Chondrocyte (in vitro differentiated cells): ENCODE results near the gene DIP2C. TPM values are rescaled to one million over a fixed set of nuclear protein-coding genes. Genes with fewer than 3 reads are reported as not detected.
A peak's percentile ranks its signal among the peaks of the same experiment; 100 is the strongest.
"Not testable (repeated sequence)": the region's sequence is repeated elsewhere in the genome, so short reads cannot be mapped to it uniquely, and the experiment has no call there.

ENCODE experiments used
- DNase-seq: peaks from one replicate; pipeline ENCODE4 v3.0.0; 2021; ENCODE audit warnings: mixed read lengths, low spot score
- H3K27ac Mint-ChIP-seq: one replicate; pipeline ENCODE4 v1.8.0; 2021; ENCODE audit warnings: mild to moderate bottlenecking, moderate library complexity, mixed read lengths; ENCODE audit not compliant: unreplicated experiment
- H3K27me3 Mint-ChIP-seq: 2 replicates; pipeline ENCODE4 v1.8.0; 2021; ENCODE audit warnings: low read depth, mixed read lengths
- H3K36me3 Mint-ChIP-seq: 2 replicates; pipeline ENCODE4 v1.8.0; 2021; ENCODE audit warnings: low read depth, mixed read lengths
- H3K4me1 Mint-ChIP-seq: 2 replicates; pipeline ENCODE4 v1.8.0; 2021; ENCODE audit warnings: low read depth, mild to moderate bottlenecking, mixed read lengths
- H3K4me3 Mint-ChIP-seq: one replicate; pipeline ENCODE4 v1.8.0; 2021; ENCODE audit warnings: mild to moderate bottlenecking, moderate library complexity, mixed read lengths; ENCODE audit not compliant: unreplicated experiment
- H3K9me3 Mint-ChIP-seq: 2 replicates; pipeline ENCODE4 v1.8.0; 2021; ENCODE audit warnings: low read depth, mixed read lengths
- total RNA-seq: library from RNA; stranded (reverse); gene quantifications from 3 replicates; pipeline ENCODE4 v1.2.1, GENCODE V29; 2021
- TF ChIP-seq, protein P1 (sequence below): fragments of 200-600 bp; sonication (generic); IDR thresholded peaks from 2 replicates; pipeline ENCODE4 v1.5.0; 2021; ENCODE audit warnings: antibody characterized with exemption, mild to moderate bottlenecking, moderate library complexity

Gene DIP2C
- total RNA-seq, 1 donor from 2014 or later: 47.9 TPM

DNA sequence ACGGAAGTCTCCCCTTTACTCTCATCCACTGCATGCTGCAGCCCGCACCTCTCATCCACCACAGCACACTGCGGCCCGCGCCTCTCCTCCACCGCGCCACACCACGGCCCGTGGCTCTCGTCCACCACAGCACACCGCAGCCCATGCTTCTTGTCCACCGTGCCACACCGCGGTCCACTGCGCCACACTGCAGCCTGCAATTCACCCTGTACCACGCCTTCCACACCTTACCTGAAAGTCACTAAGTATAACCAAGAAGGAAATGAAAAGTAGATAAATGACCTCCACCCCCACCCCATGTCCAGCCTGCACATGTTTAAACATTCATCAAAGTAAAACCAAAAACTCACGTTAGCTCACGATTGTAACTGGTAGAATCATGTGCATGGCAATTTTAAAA is 176.1 kb downstream of the DIP2C start:
- TF ChIP-seq, protein P1, sequence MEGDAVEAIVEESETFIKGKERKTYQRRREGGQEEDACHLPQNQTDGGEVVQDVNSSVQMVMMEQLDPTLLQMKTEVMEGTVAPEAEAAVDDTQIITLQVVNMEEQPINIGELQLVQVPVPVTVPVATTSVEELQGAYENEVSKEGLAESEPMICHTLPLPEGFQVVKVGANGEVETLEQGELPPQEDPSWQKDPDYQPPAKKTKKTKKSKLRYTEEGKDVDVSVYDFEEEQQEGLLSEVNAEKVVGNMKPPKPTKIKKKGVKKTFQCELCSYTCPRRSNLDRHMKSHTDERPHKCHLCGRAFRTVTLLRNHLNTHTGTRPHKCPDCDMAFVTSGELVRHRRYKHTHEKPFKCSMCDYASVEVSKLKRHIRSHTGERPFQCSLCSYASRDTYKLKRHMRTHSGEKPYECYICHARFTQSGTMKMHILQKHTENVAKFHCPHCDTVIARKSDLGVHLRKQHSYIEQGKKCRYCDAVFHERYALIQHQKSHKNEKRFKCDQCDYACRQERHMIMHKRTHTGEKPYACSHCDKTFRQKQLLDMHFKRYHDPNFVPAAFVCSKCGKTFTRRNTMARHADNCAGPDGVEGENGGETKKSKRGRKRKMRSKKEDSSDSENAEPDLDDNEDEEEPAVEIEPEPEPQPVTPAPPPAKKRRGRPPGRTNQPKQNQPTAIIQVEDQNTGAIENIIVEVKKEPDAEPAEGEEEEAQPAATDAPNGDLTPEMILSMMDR: no peak
- no peaks in the 10 kb centered on the region for H3K9me3 Mint-ChIP-seq
- no peak overlapping the region for H3K27ac Mint-ChIP-seq
- H3K4me1 Mint-ChIP-seq: peaks cover 25% of the 10 kb centered on the region
- H3K4me3 Mint-ChIP-seq: no peak overlapping the region
- peaks cover 1% of the 10 kb centered on the region for H3K36me3 Mint-ChIP-seq
- DNase-seq: no peak
- no peaks in the 10 kb centered on the region for H3K27me3 Mint-ChIP-seq

DNA sequence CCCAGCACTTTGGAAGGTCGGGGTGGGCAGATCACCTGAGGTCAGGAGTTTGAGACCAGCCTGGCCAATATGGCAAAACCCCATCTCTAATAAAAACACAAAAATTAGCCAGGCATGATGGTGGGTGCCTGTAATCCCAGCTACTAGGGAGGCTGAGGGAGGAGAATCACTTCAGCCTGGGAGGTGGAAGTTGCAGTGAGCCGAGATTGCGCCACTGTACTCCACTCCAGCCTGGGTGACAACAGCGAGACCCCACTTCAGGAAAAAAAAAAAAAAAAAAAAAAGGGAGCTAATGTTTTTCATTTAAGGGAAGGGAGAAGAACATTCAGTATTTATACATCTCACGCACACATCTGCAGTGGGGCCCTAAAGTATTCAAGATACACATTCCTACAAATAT is 176.8 kb downstream of the DIP2C start:
- peaks cover 25% of the 10 kb centered on the region for H3K4me1 Mint-ChIP-seq
- not testable (repeated sequence) for H3K4me3 Mint-ChIP-seq, H3K27ac Mint-ChIP-seq, DNase-seq, H3K36me3 Mint-ChIP-seq, H3K9me3 Mint-ChIP-seq, H3K27me3 Mint-ChIP-seq

DNA sequence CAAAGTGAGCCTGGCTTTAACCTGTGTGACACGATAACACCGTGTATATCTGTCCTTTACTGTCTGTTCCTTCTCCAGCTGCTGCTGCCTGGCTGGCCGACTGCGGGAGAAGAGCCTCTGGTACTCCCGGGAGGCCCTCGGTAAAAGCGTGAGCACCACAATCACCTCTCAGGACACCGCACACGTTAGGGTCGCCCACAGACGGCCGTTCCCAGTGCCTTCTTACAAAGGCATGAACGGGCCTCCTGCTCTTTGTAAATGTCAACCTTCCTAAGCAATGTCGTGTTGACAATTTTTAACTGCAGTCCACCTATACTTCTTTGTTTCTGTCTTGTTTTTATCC is 177.6 kb downstream of the DIP2C start:
- peaks cover 18% of the 10 kb centered on the region for H3K4me1 Mint-ChIP-seq
- no peaks in the 10 kb centered on the region for H3K9me3 Mint-ChIP-seq
- DNase-seq: peak; percentile 71

DNA sequence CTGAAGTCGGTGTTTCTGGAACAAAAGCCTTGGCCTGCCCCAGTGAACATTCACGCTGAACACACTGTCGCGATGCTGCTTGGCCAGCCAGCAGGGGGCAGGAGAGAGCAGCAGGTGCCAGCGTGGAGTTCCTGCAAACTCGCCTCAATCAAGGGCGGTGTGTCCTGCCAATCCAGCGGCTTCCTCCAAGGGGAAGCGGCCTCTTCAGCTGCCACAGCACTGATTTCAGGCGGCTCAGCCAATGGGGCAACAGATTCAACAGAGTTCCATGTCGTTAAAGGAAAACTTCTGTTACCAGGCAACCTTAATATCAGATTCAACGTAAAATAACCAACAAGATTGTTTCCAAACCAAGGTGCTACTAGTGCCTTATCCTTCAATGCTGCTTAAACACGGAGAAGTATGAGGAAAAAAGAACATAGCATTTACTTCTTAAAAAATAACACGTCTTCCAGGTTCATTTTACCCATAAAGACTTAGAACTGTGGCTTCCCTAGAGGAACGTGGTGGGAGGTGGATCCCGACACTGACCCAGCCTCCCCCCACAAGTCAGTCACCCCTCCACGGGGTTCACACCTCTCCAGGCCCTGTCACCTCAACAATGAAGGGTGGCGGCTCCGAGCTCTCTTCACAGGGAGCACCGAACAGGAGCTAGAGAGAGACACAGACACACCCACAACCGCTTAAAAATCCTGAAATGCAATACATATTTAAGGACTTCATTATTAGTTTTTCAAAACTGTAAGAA is 178.2 kb downstream of the DIP2C start:
- Mint-ChIP-seq H3K4me1 (peaks cover 18% of the 10 kb centered on the region), H3K4me3 (no peak overlapping the region), H3K27ac (peak overlapping the region; percentile 61)

More for the DNA sequence above, 177.6 kb downstream of the DIP2C start:
- TF ChIP-seq, protein P1: no peak
- no peaks in the 10 kb centered on the region for H3K27me3 Mint-ChIP-seq
- H3K36me3 Mint-ChIP-seq: peaks cover 1% of the 10 kb centered on the region
- H3K4me3 Mint-ChIP-seq: no peak overlapping the region
- H3K27ac Mint-ChIP-seq: no peak overlapping the region

DNA sequence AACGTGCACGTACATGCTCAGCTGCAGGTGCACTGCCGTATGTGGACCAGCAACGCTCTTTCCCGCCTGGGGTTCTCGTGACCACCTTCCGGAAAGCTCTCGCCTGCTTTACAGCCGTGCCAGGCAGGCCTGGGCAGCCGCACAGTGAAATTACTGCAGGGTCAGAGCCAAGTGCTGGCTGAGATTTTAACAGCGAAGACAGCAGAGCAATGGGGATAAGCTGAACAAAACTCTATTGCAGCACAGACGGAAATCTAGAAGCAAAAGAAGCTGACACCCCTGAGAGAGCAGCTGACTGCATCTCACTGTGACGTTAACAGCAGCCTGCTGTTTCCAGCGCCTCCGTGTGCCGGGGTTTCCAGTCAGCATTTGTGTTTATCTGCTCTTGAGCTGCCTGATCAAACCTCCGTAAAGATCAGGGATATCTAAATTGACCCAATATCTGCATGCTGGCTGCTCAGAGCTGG is 179.0 kb downstream of the DIP2C start:
- H3K4me3 Mint-ChIP-seq: no peak overlapping the region

More for the DNA sequence above, 178.2 kb downstream of the DIP2C start:
- TF ChIP-seq, protein P1: peak; percentile 97
- Mint-ChIP-seq H3K9me3 (no peaks in the 10 kb centered on the region), H3K36me3 (peaks cover 1% of the 10 kb centered on the region), H3K27me3 (no peaks in the 10 kb centered on the region)
- peak; percentile 95 for DNase-seq

More for the DNA sequence above, 179.0 kb downstream of the DIP2C start:
- TF ChIP-seq, protein P1: no peak
- no peaks in the 10 kb centered on the region for H3K9me3 Mint-ChIP-seq
- no peaks in the 10 kb centered on the region for H3K27me3 Mint-ChIP-seq
- peaks cover 18% of the 10 kb centered on the region for H3K4me1 Mint-ChIP-seq
- H3K27ac Mint-ChIP-seq: peak overlapping the region; percentile 61
- DNase-seq: peak; percentile 51
- H3K36me3 Mint-ChIP-seq: peaks cover 1% of the 10 kb centered on the region
